ENCODE data around the gene MRGPRF. TPM values are rescaled to one million over a fixed set of nuclear protein-coding genes. Genes with fewer than 3 reads are reported as not detected.

The MRGPRF gene
- polyA plus RNA-seq, 1 experiment = 24.4 TPM

- POLR2A ChIA-PET = interaction anchor here (0.7 kb wide), 1 partner anchor 819 kb away, joined by 3 read pairs; no protein-coding TSS in a partner anchor
- H3K4me3 ChIP-seq (ENCODE audit: low read depth, low read length) = peak overlapping the region; percentile 51
- no peaks in the 10 kb centered on the region for H3K36me3 ChIP-seq (ENCODE audit: control insufficient read depth, insufficient read depth, low read length)
- CTCF ChIA-PET = interaction anchor here (0.6 to 6.3 kb wide), 13 partner anchors 10 to 658 kb away, joined by 3 to 54 read pairs (median 4); no protein-coding TSS in a partner anchor
- TF ChIP-seq CTCF (IDR thresholded peaks at IDR 0.05; ENCODE audit: insufficient read depth, low read depth, low read length) = peak; percentile 23
- H3K27me3 ChIP-seq (ENCODE audit: control insufficient read depth, insufficient read depth, low read length) = no peaks in the 10 kb centered on the region
- no peak for DNase-seq (ENCODE audit: low read depth)
These were observed 696 bp downstream of the MRGPRF start for GRCh38 chr11:69012092-69013008.

- H3K36me3 ChIP-seq (ENCODE audit: control insufficient read depth, insufficient read depth, low read length) = peaks cover 2% of the 10 kb centered on the region; the same call in 1 of the 2 replicates
- DNase-seq (ENCODE audit: low read depth) = no peak
- H3K4me3 ChIP-seq (ENCODE audit: low read depth, low read length) = peak overlapping the region; percentile 51
- no peaks in the 10 kb centered on the region for H3K27me3 ChIP-seq (ENCODE audit: control insufficient read depth, insufficient read depth, low read length)
- POLR2A ChIA-PET = no interaction called here
- CTCF ChIA-PET = interaction anchor here (0.6 to 6.3 kb wide), 9 partner anchors 10 to 122 kb away, joined by 3 to 54 read pairs (median 4); no protein-coding TSS in a partner anchor
- no peak for TF ChIP-seq CTCF (IDR thresholded peaks at IDR 0.05; ENCODE audit: insufficient read depth, low read depth, low read length)
These were observed 1.4 kb downstream of the MRGPRF start for GRCh38 chr11:69011624-69012091.

- TF ChIP-seq CTCF (IDR thresholded peaks at IDR 0.05; ENCODE audit: insufficient read depth, low read depth, low read length) = no peak
- H3K36me3 ChIP-seq (ENCODE audit: control insufficient read depth, insufficient read depth, low read length) = peaks cover 4% of the 10 kb centered on the region
- no peaks in the 10 kb centered on the region for H3K27me3 ChIP-seq (ENCODE audit: control insufficient read depth, insufficient read depth, low read length)
- CTCF ChIA-PET = interaction anchor here (0.8 to 6.3 kb wide), 6 partner anchors 9 to 121 kb away, joined by 3 to 54 read pairs (median 4); no protein-coding TSS in a partner anchor
- POLR2A ChIA-PET = no interaction called here
- DNase-seq (ENCODE audit: low read depth) = no peak
- H3K4me3 ChIP-seq (ENCODE audit: low read depth, low read length) = peak overlapping the region; percentile 51
These were observed 2.0 kb downstream of the MRGPRF start for GRCh38 chr11:69010964-69011623.

- DNase-seq (ENCODE audit: low read depth) = no peak
- Histone ChIP-seq H3K4me3 (ENCODE audit: low read depth, low read length) (peak overlapping the region; percentile 51), H3K36me3 (ENCODE audit: control insufficient read depth, insufficient read depth, low read length) (peaks cover 9% of the 10 kb centered on the region), H3K27me3 (ENCODE audit: control insufficient read depth, insufficient read depth, low read length) (no peaks in the 10 kb centered on the region)
- ChIA-PET POLR2A (no interaction called here), CTCF (interaction anchor here (0.6 to 6.3 kb wide), 6 partner anchors 9 to 660 kb away, joined by 3 to 54 read pairs (median 4); no protein-coding TSS in a partner anchor)
- no peak for TF ChIP-seq CTCF (IDR thresholded peaks at IDR 0.05; ENCODE audit: insufficient read depth, low read depth, low read length)
These were observed 2.6 kb downstream of the MRGPRF start for GRCh38 chr11:69010361-69010891.

All from BJ (cell line).